SK-N-SH (cell line): ENCODE results near the gene ZNF217. TPM values are rescaled to one million over a fixed set of nuclear protein-coding genes. Genes with fewer than 3 reads are reported as not detected.
"Not testable (repeated sequence)": the region's sequence is repeated elsewhere in the genome, so short reads cannot be mapped to it uniquely, and the experiment has no call there.

Experiments used
- CTCF ChIA-PET: fragments of 300-600, 350-600 bp; formaldehyde crosslinking; extraction: SDS; loops from one replicate; lab custom pipeline; 2021; lab: Yijun Ruan, JAX
- POLR2A ChIA-PET: fragments of 350-600 bp; sonication (Branson Sonifier 250); formaldehyde crosslinking; extraction: SDS; loops from one replicate; lab custom pipeline; 2020; ENCODE audit warnings: antibody characterized with exemption, inconsistent platforms; lab: Yijun Ruan, JAX
- DNase-seq: peaks from one replicate; pipeline ENCODE4 v3.0.0; 2012
- H2AFZ ChIP-seq: fragments of 200-600 bp; sonication (generic); 2 replicates; pipeline ENCODE4 v1.8.1; 2016; ENCODE audit warnings: antibody characterized with exemption, mild to moderate bottlenecking, low read depth
- H3F3A ChIP-seq: fragments of 200-600 bp; sonication (generic); replicated peaks from 2 replicates; pipeline ENCODE3; 2016; ENCODE audit warnings: antibody characterized with exemption, mild to moderate bottlenecking; ENCODE audit not compliant: insufficient read depth
- H3K27ac ChIP-seq, 2 experiments: fragments of 200-500 bp in 1 of 2; fragments of 200-600 bp in 1 of 2; sonication (Bioruptor generic) in 1 of 2; sonication (generic), shearing (Covaris generic) in 1 of 2; 2 replicates each; pipeline versions ENCODE4 v1.5.1 to v1.6.1; 2014 to 2016; ENCODE audit warnings: low read depth in 2 of 2, inconsistent platforms in 1 of 2, low read length in 1 of 2, mild to moderate bottlenecking in 1 of 2, mixed read lengths in 1 of 2
- H3K27me3 ChIP-seq: fragments of 200-600 bp; sonication (generic), shearing (Covaris generic); 2 replicates; pipeline ENCODE4 v1.6.1; 2016; ENCODE audit warnings: mixed run types; ENCODE audit not compliant: insufficient read depth
- H3K36me3 ChIP-seq, 2 experiments: fragments of 200-500 bp in 1 of 2; fragments of 200-600 bp in 1 of 2; sonication (Bioruptor generic) in 1 of 2; sonication (generic) in 1 of 2; replicated peaks in 1 of 2; 2 replicates each; pipeline versions ENCODE3 to v1.5.1; 2014 to 2016; ENCODE audit warnings: low read length in 1 of 2, mild to moderate bottlenecking in 1 of 2; ENCODE audit not compliant: insufficient read depth in 2 of 2, control insufficient read depth in 1 of 2
- H3K4me1 ChIP-seq, 2 experiments: fragments of 200-500 bp in 1 of 2; fragments of 200-600 bp in 1 of 2; sonication (Bioruptor generic) in 1 of 2; sonication (generic), shearing (Covaris generic) in 1 of 2; 2 replicates each; pipeline versions ENCODE4 v1.5.1 to v1.6.1; 2014 to 2016; ENCODE audit warnings: low read depth in 1 of 2, low read length in 1 of 2, mixed run types in 1 of 2; ENCODE audit not compliant: insufficient read depth in 2 of 2, control insufficient read depth in 1 of 2
- H3K4me2 ChIP-seq: fragments of 200-600 bp; sonication (generic), shearing (Covaris generic); 2 replicates; pipeline ENCODE4 v1.6.1; 2017; ENCODE audit warnings: mixed run types
- H3K4me3 ChIP-seq, 2 experiments: fragments of 200-500 bp in 1 of 2; fragments of 200-600 bp in 1 of 2; sonication (Bioruptor generic) in 1 of 2; sonication (generic), shearing (Covaris generic) in 1 of 2; 2 replicates each; pipeline versions ENCODE4 v1.5.1 to v1.8.1; 2014 to 2016; ENCODE audit warnings: low read depth in 2 of 2, inconsistent platforms in 1 of 2, low read length in 1 of 2, mild to moderate bottlenecking in 1 of 2, mixed read lengths in 1 of 2, moderate library complexity in 1 of 2
- H3K79me2 ChIP-seq: fragments of 200-600 bp; sonication (generic); 2 replicates; pipeline ENCODE4 v1.8.1; 2017; ENCODE audit warnings: mild to moderate bottlenecking; ENCODE audit not compliant: insufficient read depth
- H3K9ac ChIP-seq: fragments of 200-600 bp; sonication (generic); 2 replicates; pipeline ENCODE4 v1.6.1; 2017; ENCODE audit warnings: mixed run types
- H3K9me2 ChIP-seq: fragments of 200-600 bp; sonication (generic); 2 replicates; pipeline ENCODE4 v1.6.1; 2017; ENCODE audit warnings: mixed run types
- H3K9me3 ChIP-seq: fragments of 200-600 bp; sonication (generic); 2 replicates; pipeline ENCODE4 v1.6.1; 2017; ENCODE audit warnings: mixed run types, mild to moderate bottlenecking, moderate library complexity
- H4K20me1 ChIP-seq: fragments of 200-600 bp; sonication (generic); 2 replicates; pipeline ENCODE4 v1.6.1; 2017; ENCODE audit warnings: mild to moderate bottlenecking, mixed run types; ENCODE audit not compliant: insufficient read depth
- MEF2A ChIP-seq: IDR thresholded peaks from 2 replicates; pipeline ENCODE4 v1.4.0; 2012; ENCODE audit warnings: low read depth, borderline replicate concordance
- TAF1 ChIP-seq: IDR thresholded peaks from 2 replicates; pipeline ENCODE4 v1.6.1; 2012; ENCODE audit warnings: low read depth, mild to moderate bottlenecking, low read length, moderate library complexity, borderline replicate concordance
- WGBS: methylation state at CpG from one replicate; pipeline ENCODE4 v1.1.6; 2017; ENCODE audit warnings: low lambda C conversion rate; 5-methylcytosine and 5-hydroxymethylcytosine counted together
- polyA plus RNA-seq, 3 experiments: library from polyadenylated mRNA; depleted of rRNA; stranded (reverse); fragments of >200 nt; gene quantifications; 2 replicates each; pipeline ENCODE4 v1.2.3, GENCODE V29; 2012

Gene ZNF217
- polyA plus RNA-seq, 1 of the 3 experiments (the other 2 are of a cell fraction): 6.9 TPM

- H3K27me3 ChIP-seq, H3K9me3 ChIP-seq, POLR2A ChIA-PET, H4K20me1 ChIP-seq, H3K9me2 ChIP-seq, H2AFZ ChIP-seq, H3K36me3 ChIP-seq: not testable (repeated sequence)
- H3K79me2 ChIP-seq: peaks cover 60% of the 10 kb centered on the region
- peaks cover 4 to 19% of the 10 kb centered on the region in 2 experiments; a peak in 3 of 4 replicates for H3K4me1 ChIP-seq
- 1% methylated on average over 12 of the region's 27 CpGs for WGBS
- H3K4me3 ChIP-seq: peak overlapping the region; percentile 76 to 77
- CTCF ChIA-PET: interaction anchor here (1.4 kb wide), 1 partner anchor 323 kb away, joined by 3 read pairs; no protein-coding TSS in a partner anchor
- H3K27ac ChIP-seq: peak overlapping the region; percentile 86 to 98
- TF ChIP-seq MEF2A (peak; percentile 17; the same call in 1 of the 2 replicates), TAF1 (peak; percentile 49; the same call in 1 of the 2 replicates)
- peak; percentile 54 for DNase-seq
- peak overlapping the region; percentile 82 for H3K4me2 ChIP-seq
- H3F3A ChIP-seq: peaks cover 24% of the 10 kb centered on the region
- H3K9ac ChIP-seq: peak overlapping the region; percentile 100
These were observed 1.1 kb downstream of the ZNF217 start for GRCh38 chr20:53592454-53592991.

GRCh38 chr20:53591941-53592441 is 1.6 kb downstream of the ZNF217 start:
- POLR2A ChIA-PET: interaction anchor here (0.6 kb wide), 1 partner anchor 325 kb away, joined by 3 read pairs; no protein-coding TSS in a partner anchor
- H3K36me3 ChIP-seq, H3K9me3 ChIP-seq, DNase-seq, H3K27me3 ChIP-seq, H4K20me1 ChIP-seq, H2AFZ ChIP-seq, H3K9me2 ChIP-seq: not testable (repeated sequence)
- 24% methylated on average over 9 of the region's 9 CpGs for WGBS
- peak overlapping the region; percentile 76 to 77 for H3K4me3 ChIP-seq
- peak overlapping the region; percentile 100 for H3K9ac ChIP-seq
- peaks cover 21% of the 10 kb centered on the region for H3F3A ChIP-seq
- H3K4me2 ChIP-seq: peak overlapping the region; percentile 82
- CTCF ChIA-PET: interaction anchor here (1.4 kb wide), 1 partner anchor 323 kb away, joined by 3 read pairs; no protein-coding TSS in a partner anchor
- peak overlapping the region; percentile 86 to 98 for H3K27ac ChIP-seq
- H3K79me2 ChIP-seq: peaks cover 65% of the 10 kb centered on the region
- H3K4me1 ChIP-seq: peaks cover 4 to 19% of the 10 kb centered on the region in 2 experiments; a peak in 3 of 4 replicates

- not testable (repeated sequence) for H3K27me3 ChIP-seq, H3K9me2 ChIP-seq, H2AFZ ChIP-seq, H4K20me1 ChIP-seq, DNase-seq, H3K9me3 ChIP-seq, H3K36me3 ChIP-seq
- 26% methylated on average over 4 of the region's 4 CpGs for WGBS
- ChIA-PET CTCF (interaction anchor here (1.4 kb wide), 1 partner anchor 324 kb away, joined by 3 read pairs; no protein-coding TSS in a partner anchor), POLR2A (interaction anchor here (0.6 kb wide), 1 partner anchor 326 kb away, joined by 3 read pairs; no protein-coding TSS in a partner anchor)
- Histone ChIP-seq H3K4me1 (peaks cover 5 to 25% of the 10 kb centered on the region in 2 experiments; a peak in 3 of 4 replicates), H3K27ac (peak overlapping the region; percentile 34 to 98), H3F3A (peaks cover 20% of the 10 kb centered on the region), H3K4me3 (peak overlapping the region; percentile 76 to 77; a peak in 3 of 4 replicates), H3K9ac (peak overlapping the region; percentile 100), H3K79me2 (peaks cover 73% of the 10 kb centered on the region), H3K4me2 (peak overlapping the region; percentile 82)
These were observed 2.4 kb downstream of the ZNF217 start for GRCh38 chr20:53591206-53591741.

GRCh38 chr20:53590608-53591007 is 3.0 kb downstream of the ZNF217 start:
- peaks cover 79% of the 10 kb centered on the region for H3K79me2 ChIP-seq
- peak overlapping the region; percentile 82 for H3K4me2 ChIP-seq
- H3K36me3 ChIP-seq, H2AFZ ChIP-seq, DNase-seq, CTCF ChIA-PET, H3K27me3 ChIP-seq, H4K20me1 ChIP-seq, H3K9me2 ChIP-seq, H3K9me3 ChIP-seq, POLR2A ChIA-PET: not testable (repeated sequence)
- peak overlapping the region; percentile 100 for H3K9ac ChIP-seq
- peak overlapping the region in 1 of 2 experiments; percentile 98; a peak in 3 of 4 replicates for H3K27ac ChIP-seq
- H3K4me3 ChIP-seq: peak overlapping the region; percentile 76 to 77; a peak in 3 of 4 replicates
- H3K4me1 ChIP-seq: peaks cover 5 to 31% of the 10 kb centered on the region in 2 experiments; a peak in 3 of 4 replicates
- peaks cover 20% of the 10 kb centered on the region for H3F3A ChIP-seq

- 45% methylated on average over 2 of the region's 2 CpGs for WGBS
- H2AFZ ChIP-seq, H4K20me1 ChIP-seq, H3K27me3 ChIP-seq, DNase-seq, H3K9me2 ChIP-seq, CTCF ChIA-PET, H3K9me3 ChIP-seq, POLR2A ChIA-PET, H3K36me3 ChIP-seq: not testable (repeated sequence)
- peak overlapping the region; percentile 19 to 77; a peak in 3 of 4 replicates for H3K4me3 ChIP-seq
- H3K4me1 ChIP-seq: peaks cover 5 to 36% of the 10 kb centered on the region in 2 experiments; a peak in 3 of 4 replicates
- H3K79me2 ChIP-seq: peaks cover 84% of the 10 kb centered on the region
- H3K9ac ChIP-seq: peak overlapping the region; percentile 100
- peaks cover 23% of the 10 kb centered on the region for H3F3A ChIP-seq
- peak overlapping the region; percentile 82 for H3K4me2 ChIP-seq
- peak overlapping the region; percentile 28 to 98 for H3K27ac ChIP-seq
These were observed 3.5 kb downstream of the ZNF217 start for GRCh38 chr20:53590122-53590521.
